Pancreas (tissue), 10 donors: ENCODE measurements around the gene GABBR2. TPM values are rescaled to one million over a fixed set of nuclear protein-coding genes. Genes with fewer than 3 reads are reported as not detected.

Experiments
- ATAC-seq, 4 donors: fragments of 200-7000 bp; cut with Tn5 transposase; one replicate each; pipeline versions ENCODE4 v1.8.0 to v1.9.1; 2020; ENCODE audit warnings: mild to moderate bottlenecking in 4 of 4, moderate library complexity in 4 of 4
- DNase-seq, 6 donors: peaks; one replicate each; pipeline ENCODE4 v3.0.0-alpha.2; 2020
- FAIRE-seq: peaks from 2 replicates; lab custom pipeline; 2012; peaks lifted over from hg19 to GRCh38; lab: Jason Lieb, UNC
- H3K27ac ChIP-seq, 4 donors: fragments of 200-600 bp; sonication (generic); 1 replicate in 3 of 4; 2 replicates in 1 of 4; pipeline versions ENCODE4 v1.5.0 to v1.8.0; 2020
- H3K27me3 ChIP-seq, 4 donors: fragments of 200-600 bp; one replicate each; pipeline ENCODE4 v1.8.0; 2021
- H3K36me3 ChIP-seq, 3 donors: fragments of 200-600 bp; sonication (generic) in 1 of 3; one replicate each; pipeline versions ENCODE4 v1.5.0 to v1.8.0; 2020 to 2021
- H3K4me1 ChIP-seq, 3 donors: fragments of 200-600 bp; one replicate each; pipeline ENCODE4 v1.8.0; 2021
- H3K4me3 ChIP-seq, 4 donors: fragments of 200-600 bp; sonication (generic) in 2 of 4; one replicate each; pipeline versions ENCODE4 v1.5.0 to v1.8.0; 2020 to 2021
- H3K9me3 ChIP-seq, 4 donors: fragments of 200-600 bp; one replicate each; pipeline ENCODE4 v1.8.0; 2021
- WGBS, 2 donors: extraction: QIAGEN DNeasy Blood & Tissue Kit; methylation state at CpG; one replicate each; pipeline ENCODE4 v1.1.7; 2013; 5-methylcytosine and 5-hydroxymethylcytosine counted together
- intact Hi-C, 3 donors: fragments of 100-400 bp; cut with DNase I; formaldehyde crosslinking; loops; one replicate each; pipeline versions ENCODE4 v1.11.1 to v1.14.2; 2022
- polyA plus RNA-seq, 2 donors: library from polyadenylated mRNA; stranded (reverse); fragments of 200-250 nt; gene quantifications; one replicate each; pipeline ENCODE4 v1.2.3, GENCODE V29; 2013
- total RNA-seq, 6 donors: library from RNA; stranded (reverse); fragmentation: NEBNext Ultra II Directional in 4 of 6; extraction: Animal tissue kit (Norgen Biotek cat#: 25700) in 4 of 6; gene quantifications; one replicate each; pipeline versions ENCODE4 v1.2.1 to v1.2.4, GENCODE V29; 2021 to 2023
- TF ChIP-seq, protein P1 (sequence below), 4 donors: fragments of 200-600 bp; sonication (generic) in 3 of 4; IDR thresholded peaks; one replicate each; pipeline versions ENCODE4 v1.5.0 to v1.8.0; 2021; ENCODE audit warnings: antibody characterized with exemption in 4 of 4
- donor health status: healthy with polysubstance abuse.
- donor health status: DM: no; HTN: no; CAD: no; lungs with moderate emphysema.
- donor health status: DM: no; HTN: no; CAD: no.
- donor health status: control.
- donor health status: control.
- donor health status: Bipolar disorder and iron deficiency.
- donor health status: DM: yes; HTN: yes; CAD: no.
- donor health status: DM: no; HTN: no; CAD: no.
- donor health status: DM: no; HTN: no; CAD: no.
- donor health status: DM: yes; HTN: yes; CAD: no.

The GABBR2 gene
- total and polyA plus RNA-seq, 8 donors = 0.04 to 0.14 (median 0.07) TPM; not detected in 4

DNA sequence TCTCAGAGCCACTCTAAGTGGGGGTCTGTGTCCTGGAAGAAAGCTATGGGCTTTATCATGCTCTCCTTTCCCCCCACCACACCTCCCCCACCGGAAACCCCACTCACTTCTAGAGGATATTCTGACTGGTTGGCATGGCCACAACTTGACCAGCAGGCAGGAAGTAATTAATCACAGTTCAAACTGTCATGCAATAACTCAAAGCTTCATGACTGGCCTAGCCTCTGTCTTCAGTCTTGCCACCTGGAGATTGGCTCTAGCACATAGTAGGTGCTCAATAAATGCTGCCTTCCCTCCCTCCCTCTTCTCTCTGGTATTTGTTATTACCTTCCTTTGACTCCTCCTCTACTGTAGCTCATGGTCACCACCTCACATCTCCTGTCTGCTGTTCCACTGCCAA, 124.7 kb downstream of the GABBR2 start:
- H3K36me3 ChIP-seq = no peaks in the 10 kb centered on the region
- FAIRE-seq (no peak), ATAC-seq (no peak), DNase-seq (no peak)
- WGBS, 2 donors = 7 to 15% methylated on average over 1 of the region's 1 CpG
- TF ChIP-seq, protein P1, sequence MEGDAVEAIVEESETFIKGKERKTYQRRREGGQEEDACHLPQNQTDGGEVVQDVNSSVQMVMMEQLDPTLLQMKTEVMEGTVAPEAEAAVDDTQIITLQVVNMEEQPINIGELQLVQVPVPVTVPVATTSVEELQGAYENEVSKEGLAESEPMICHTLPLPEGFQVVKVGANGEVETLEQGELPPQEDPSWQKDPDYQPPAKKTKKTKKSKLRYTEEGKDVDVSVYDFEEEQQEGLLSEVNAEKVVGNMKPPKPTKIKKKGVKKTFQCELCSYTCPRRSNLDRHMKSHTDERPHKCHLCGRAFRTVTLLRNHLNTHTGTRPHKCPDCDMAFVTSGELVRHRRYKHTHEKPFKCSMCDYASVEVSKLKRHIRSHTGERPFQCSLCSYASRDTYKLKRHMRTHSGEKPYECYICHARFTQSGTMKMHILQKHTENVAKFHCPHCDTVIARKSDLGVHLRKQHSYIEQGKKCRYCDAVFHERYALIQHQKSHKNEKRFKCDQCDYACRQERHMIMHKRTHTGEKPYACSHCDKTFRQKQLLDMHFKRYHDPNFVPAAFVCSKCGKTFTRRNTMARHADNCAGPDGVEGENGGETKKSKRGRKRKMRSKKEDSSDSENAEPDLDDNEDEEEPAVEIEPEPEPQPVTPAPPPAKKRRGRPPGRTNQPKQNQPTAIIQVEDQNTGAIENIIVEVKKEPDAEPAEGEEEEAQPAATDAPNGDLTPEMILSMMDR (IDR thresholded peaks at IDR 0.05) = no peak
- no peak overlapping the region for H3K4me3 ChIP-seq
- H3K27me3 ChIP-seq = no peaks in the 10 kb centered on the region
- intact Hi-C loops = no loop called here
- H3K27ac ChIP-seq = no peak overlapping the region
- no peaks in the 10 kb centered on the region for H3K9me3 ChIP-seq
- no peaks in the 10 kb centered on the region for H3K4me1 ChIP-seq

DNA sequence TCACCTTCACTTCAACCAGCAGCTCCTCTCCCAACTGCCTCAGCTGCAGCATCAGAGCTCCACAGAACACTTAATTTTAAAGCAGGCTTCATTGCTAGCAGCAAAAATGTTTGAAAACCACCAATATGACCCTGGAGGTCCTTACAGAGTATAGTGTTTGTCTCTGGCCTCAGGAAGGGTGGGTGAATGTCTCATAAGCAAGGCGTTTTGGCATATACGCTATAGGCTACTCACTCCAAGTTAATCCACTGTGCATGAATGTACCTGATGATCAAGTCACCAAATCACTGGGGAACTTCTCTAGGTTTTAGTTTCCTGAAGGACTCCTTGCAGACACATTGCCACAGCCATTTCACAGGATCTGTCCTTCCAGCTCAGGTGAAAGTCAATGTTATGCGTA, 125.3 kb downstream of the GABBR2 start:
- H3K4me3 ChIP-seq = no peak overlapping the region
- DNase-seq (no peak), FAIRE-seq (no peak), ATAC-seq (no peak)
- no peak overlapping the region for H3K27ac ChIP-seq
- no peaks in the 10 kb centered on the region for H3K27me3 ChIP-seq
- H3K4me1 ChIP-seq = no peaks in the 10 kb centered on the region
- no peaks in the 10 kb centered on the region for H3K36me3 ChIP-seq
- intact Hi-C loops = no loop called here
- TF ChIP-seq, protein P1 (IDR thresholded peaks at IDR 0.05) = no peak
- H3K9me3 ChIP-seq = no peaks in the 10 kb centered on the region
- 83 to 87% methylated on average over 3 of the region's 3 CpGs for WGBS, 2 donors

DNA sequence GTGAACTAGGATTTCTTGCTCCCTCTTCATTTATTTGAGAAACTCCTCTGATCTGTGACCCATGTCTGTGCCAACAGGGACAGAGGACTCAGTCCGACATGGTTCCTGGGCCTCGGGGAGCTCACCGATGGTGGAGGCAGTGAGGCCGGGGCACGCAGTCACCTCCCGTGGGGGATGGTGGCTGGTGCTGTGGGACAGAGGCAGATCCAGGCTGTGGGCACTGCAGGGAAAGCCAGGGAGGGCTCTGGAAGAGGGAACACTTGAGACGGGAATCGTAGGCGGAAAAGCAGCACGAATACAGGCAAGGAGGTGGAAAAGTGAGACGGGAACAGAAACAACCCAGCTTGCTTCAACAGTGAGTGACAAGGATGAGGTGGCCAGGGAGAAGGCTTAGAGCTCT, 127.8 kb downstream of the GABBR2 start:
- intact Hi-C loops = no loop called here
- TF ChIP-seq, protein P1 (IDR thresholded peaks at IDR 0.05) = no peak
- Histone ChIP-seq H3K9me3 (no peaks in the 10 kb centered on the region), H3K4me3 (no peak overlapping the region), H3K36me3 (no peaks in the 10 kb centered on the region), H3K27me3 (no peaks in the 10 kb centered on the region), H3K4me1 (no peaks in the 10 kb centered on the region), H3K27ac (no peak overlapping the region)
- FAIRE-seq = no peak
- WGBS, 2 donors = 77% methylated on average over 11 of the region's 11 CpGs
- no peak for ATAC-seq
- DNase-seq = no peak

DNA sequence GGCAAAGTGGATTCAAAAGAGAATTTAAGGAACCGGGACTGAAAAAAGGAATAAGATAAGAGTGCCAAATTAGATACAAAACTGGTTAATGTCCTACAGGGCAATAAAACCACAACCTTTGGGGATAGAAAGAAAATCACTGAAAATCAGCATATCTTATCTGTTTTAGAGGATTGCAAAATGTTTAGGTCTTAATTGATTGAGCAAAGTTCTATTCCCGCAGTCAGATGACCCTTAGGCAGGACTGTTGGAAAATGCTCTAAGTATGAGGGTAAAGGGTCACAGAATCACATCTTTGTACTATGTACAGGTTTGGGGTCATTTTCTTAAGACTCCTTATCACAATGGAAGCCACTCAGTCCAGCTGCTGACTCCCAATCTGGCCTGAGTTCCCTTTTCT, 129.0 kb downstream of the GABBR2 start:
- Histone ChIP-seq H3K36me3 (no peaks in the 10 kb centered on the region), H3K9me3 (no peaks in the 10 kb centered on the region), H3K4me3 (no peak overlapping the region), H3K27me3 (no peaks in the 10 kb centered on the region), H3K27ac (no peak overlapping the region), H3K4me1 (no peaks in the 10 kb centered on the region)
- ATAC-seq (no peak), DNase-seq (no peak), FAIRE-seq (no peak)
- intact Hi-C loops = no loop called here
- WGBS, 2 donors = 18 to 28% methylated on average over 2 of the region's 2 CpGs
- TF ChIP-seq, protein P1 (IDR thresholded peaks at IDR 0.05) = no peak

DNA sequence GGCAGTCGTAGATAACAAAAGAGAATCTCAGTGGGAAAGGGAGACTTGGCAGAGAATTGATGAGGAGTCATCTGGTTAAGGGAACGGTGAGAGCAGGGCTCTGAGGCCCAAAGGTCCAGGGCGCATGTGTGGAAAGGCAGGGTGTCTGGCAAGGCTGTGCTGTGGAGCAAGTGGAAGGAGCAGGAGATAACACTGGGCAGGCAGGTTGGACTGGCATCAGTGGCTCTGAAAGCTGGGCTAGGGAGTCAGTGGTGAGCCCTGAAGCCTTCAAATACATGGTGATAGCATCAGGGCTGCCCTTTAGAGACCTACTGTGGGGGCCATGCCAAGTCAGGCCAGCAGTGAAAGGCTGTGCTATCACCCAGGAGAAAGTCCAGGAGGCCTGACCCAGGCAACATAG, 131.3 kb downstream of the GABBR2 start:
- TF ChIP-seq, protein P1 (IDR thresholded peaks at IDR 0.05) = no peak
- ATAC-seq (no peak), FAIRE-seq (no peak), DNase-seq (no peak)
- WGBS, 2 donors = 75 to 82% methylated on average over 3 of the region's 3 CpGs
- Histone ChIP-seq H3K27ac (no peak overlapping the region), H3K9me3 (no peaks in the 10 kb centered on the region), H3K27me3 (no peaks in the 10 kb centered on the region), H3K4me1 (no peaks in the 10 kb centered on the region), H3K4me3 (no peak overlapping the region), H3K36me3 (no peaks in the 10 kb centered on the region)
- intact Hi-C loops = no loop called here
